ENCODE measurements around the gene TCAP. TPM values are rescaled to one million over a fixed set of nuclear protein-coding genes. Genes with fewer than 3 reads are reported as not detected.
A peak's percentile ranks its signal among the peaks of the same experiment; 100 is the strongest.

Gene TCAP
- total RNA-seq, 1 donor = not detected

- TF ChIP-seq CTCF (IDR thresholded peaks at IDR 0.05; ENCODE audit: insufficient read depth, low read depth, low read length) = peak; percentile 71
- peak; percentile 37 for DNase-seq (ENCODE audit: low read depth)
Measured at GRCh38 chr17:39671651-39672521, 6.7 kb downstream of the TCAP start.

GRCh38 chr17:39672522-39673334 is 7.6 kb downstream of the TCAP start:
- H3K4me3 ChIP-seq (ENCODE audit: low read depth, low read length) = no peak overlapping the region
- no peak for DNase-seq (ENCODE audit: low read depth)
- no peak for TF ChIP-seq CTCF (IDR thresholded peaks at IDR 0.05; ENCODE audit: insufficient read depth, low read depth, low read length)

More at GRCh38 chr17:39671651-39672521, 6.7 kb downstream of the TCAP start:
- H3K4me3 ChIP-seq (ENCODE audit: low read depth, low read length) = no peak overlapping the region

GRCh38 chr17:39673335-39674081 is 8.4 kb downstream of the TCAP start:
- no peak overlapping the region for H3K4me3 ChIP-seq (ENCODE audit: low read depth, low read length)
- no peak for DNase-seq (ENCODE audit: low read depth)
- no peak for TF ChIP-seq CTCF (IDR thresholded peaks at IDR 0.05; ENCODE audit: insufficient read depth, low read depth, low read length)

- H3K4me3 ChIP-seq (ENCODE audit: low read depth, low read length) = no peak overlapping the region
- no peak for TF ChIP-seq CTCF (IDR thresholded peaks at IDR 0.05; ENCODE audit: insufficient read depth, low read depth, low read length)
- no peak for DNase-seq (ENCODE audit: low read depth)
Measured at GRCh38 chr17:39674179-39674578, 9.0 kb downstream of the TCAP start.

- DNase-seq (ENCODE audit: low read depth) = no peak
- TF ChIP-seq CTCF (IDR thresholded peaks at IDR 0.05; ENCODE audit: insufficient read depth, low read depth, low read length) = no peak
- H3K4me3 ChIP-seq (ENCODE audit: low read depth, low read length) = no peak overlapping the region
Measured at GRCh38 chr17:39674702-39675389, 9.7 kb downstream of the TCAP start.
